ENCODE results near the gene RAPGEF4. TPM values are rescaled to one million over a fixed set of nuclear protein-coding genes. Genes with fewer than 3 reads are reported as not detected.
A peak's percentile ranks its signal among the peaks of the same experiment; 100 is the strongest.

RAPGEF4 gene
- total and polyA plus RNA-seq, 2 of the 13 experiments (the other 11 are each of a cell fraction or from before 2014, with no cell fraction given): 0.78 to 0.91 TPM

DNA sequence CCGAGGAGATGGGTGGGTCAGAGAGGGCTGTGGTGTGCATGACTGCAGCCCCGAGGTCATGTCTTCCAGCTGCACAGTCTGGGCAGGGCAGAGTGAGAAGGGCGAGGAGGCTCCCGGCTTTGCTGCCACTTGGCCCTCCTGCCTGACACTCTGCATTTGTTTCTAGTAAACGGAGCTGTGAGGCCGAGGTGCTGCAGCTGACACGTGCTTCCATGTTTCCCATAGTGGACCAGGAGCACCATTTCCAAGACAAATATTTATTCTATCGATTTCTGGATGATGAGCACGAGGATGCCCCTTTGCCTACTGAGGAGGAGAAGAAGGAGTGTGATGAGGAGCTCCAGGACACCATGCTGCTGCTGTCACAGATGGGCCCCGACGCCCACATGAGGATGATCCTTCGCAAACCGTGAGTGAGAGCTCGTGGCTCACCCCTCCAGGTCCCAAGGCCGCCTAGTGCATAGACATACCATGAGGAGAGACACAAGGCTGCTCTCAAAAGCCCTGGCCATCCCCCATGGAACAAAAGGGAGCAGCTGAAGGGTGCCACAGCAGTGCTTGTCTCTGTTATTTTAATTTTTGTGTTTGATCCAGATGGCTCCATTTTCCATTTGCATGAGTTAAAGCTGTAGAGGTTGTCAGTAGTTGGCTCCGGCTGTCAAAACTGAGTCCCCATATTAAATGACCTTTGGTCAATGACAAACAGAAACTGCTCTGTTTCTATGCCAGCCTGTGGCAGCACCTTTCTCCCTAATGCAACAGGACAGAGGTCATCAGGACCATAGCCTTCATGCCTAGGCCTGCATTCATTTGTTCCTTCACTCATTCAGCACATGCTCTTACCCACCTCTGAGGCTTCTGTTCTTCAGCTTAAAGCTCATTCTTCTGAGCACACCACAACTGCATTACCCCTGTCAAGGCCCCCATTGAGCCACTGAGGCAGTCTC is 231.7 kb downstream of the RAPGEF4 start (continued):
- TF ChIP-seq ZNF609 (CRISPR knock-in tag; IDR thresholded peaks at IDR 0.05; ENCODE audit: borderline replicate concordance) (0 out of 2 replicates have a peak, but pooled peaks have one; percentile 21), ZMYM3 (CRISPR knock-in tag; IDR thresholded peaks at IDR 0.05) (peak; percentile 80), JUND (CRISPR knock-in tag; IDR thresholded peaks at IDR 0.05) (no peak), SOX6 (IDR thresholded peaks at IDR 0.05) (no peak), SOX6 (CRISPR knock-in tag; IDR thresholded peaks at IDR 0.05) (peak; percentile 86), RCOR2 (CRISPR knock-in tag; IDR thresholded peaks at IDR 0.05) (0 out of 2 replicates have a peak, but pooled peaks have one; percentile 46), ZNF691 (CRISPR knock-in tag; IDR thresholded peaks at IDR 0.05; ENCODE audit: borderline replicate concordance, low read depth) (no peak), DBP (CRISPR knock-in tag; IDR thresholded peaks at IDR 0.05; ENCODE audit: not compliant biosample characterization) (no peak), AKNA (CRISPR knock-in tag; IDR thresholded peaks at IDR 0.05; ENCODE audit: borderline replicate concordance) (no peak), ZNF276 (CRISPR knock-in tag; IDR thresholded peaks at IDR 0.05; ENCODE audit: low read depth) (no peak), ZNF709 (CRISPR knock-in tag; IDR thresholded peaks at IDR 0.05) (no peak; the same call in 1 of the 2 replicates)

Data from HepG2 (cell line).